HG02588 (cell line): ENCODE measurements around the gene PDIA2.
"Not testable (repeated sequence)": the region's sequence is repeated elsewhere in the genome, so short reads cannot be mapped to it uniquely, and the experiment has no call there.

Experiments used
- ATAC-seq: cut with Tn5 transposase; IDR thresholded peaks from one replicate; pipeline ENCODE4 v1.9.1; 2021; ENCODE audit warnings: mild to moderate bottlenecking, moderate library complexity; ENCODE audit not compliant: unreplicated experiment

Gene PDIA2, protein sequence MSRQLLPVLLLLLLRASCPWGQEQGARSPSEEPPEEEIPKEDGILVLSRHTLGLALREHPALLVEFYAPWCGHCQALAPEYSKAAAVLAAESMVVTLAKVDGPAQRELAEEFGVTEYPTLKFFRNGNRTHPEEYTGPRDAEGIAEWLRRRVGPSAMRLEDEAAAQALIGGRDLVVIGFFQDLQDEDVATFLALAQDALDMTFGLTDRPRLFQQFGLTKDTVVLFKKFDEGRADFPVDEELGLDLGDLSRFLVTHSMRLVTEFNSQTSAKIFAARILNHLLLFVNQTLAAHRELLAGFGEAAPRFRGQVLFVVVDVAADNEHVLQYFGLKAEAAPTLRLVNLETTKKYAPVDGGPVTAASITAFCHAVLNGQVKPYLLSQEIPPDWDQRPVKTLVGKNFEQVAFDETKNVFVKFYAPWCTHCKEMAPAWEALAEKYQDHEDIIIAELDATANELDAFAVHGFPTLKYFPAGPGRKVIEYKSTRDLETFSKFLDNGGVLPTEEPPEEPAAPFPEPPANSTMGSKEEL

GRCh38 chr16:283033-283805 lies at the start of gene PDIA2:
Gene PDIA2 (plus strand): TSS chr16:283164. CDS start chr16:283170, 6 bp downstream.
- ATAC-seq, result no peak

GRCh38 chr16:234468-235305 lies 48.3 kb upstream of the PDIA2 start, which contains the start of gene FAM234A:
Gene FAM234A (plus strand): TSS chr16:234821. CDS start chr16:254414, 19,593 bp downstream.
- ATAC-seq, result peak; percentile 86

DNA sequence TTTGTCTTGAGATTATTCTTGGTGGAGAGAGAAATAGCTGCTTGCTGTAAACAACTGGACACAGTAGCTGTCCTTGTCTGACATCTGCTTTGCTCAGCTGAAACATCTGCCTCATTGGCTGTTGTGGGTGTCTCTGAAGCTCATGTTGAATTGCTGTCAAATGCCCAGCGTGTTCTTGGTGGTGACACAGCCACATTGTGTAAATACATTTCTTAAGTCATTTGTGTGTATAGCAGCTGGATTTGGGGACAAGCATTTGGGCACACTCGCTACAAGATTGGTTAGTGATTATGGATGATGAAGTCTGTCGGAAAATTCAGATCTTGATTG lies 43.1 kb upstream of the PDIA2 start:
- no peak for ATAC-seq

DNA sequence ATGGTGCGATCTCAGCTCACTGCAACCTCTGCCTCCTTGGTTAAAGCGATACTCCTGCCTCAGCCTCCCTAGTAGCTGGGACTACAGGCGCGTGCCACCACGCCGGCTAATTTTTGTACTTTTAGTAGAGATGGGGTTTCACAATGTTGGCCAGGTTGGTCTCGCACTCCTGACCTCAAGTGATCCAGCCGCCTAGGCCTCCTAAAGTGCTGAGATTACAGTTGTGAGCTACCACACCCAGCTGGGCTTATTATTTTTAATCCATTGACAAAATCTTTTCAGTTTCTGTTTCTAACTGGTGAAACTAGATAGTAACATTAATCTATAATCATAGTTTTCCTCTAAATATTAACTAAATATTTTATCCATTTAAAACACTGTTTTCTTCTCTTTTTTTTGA lies 42.4 kb upstream of the PDIA2 start:
- ATAC-seq, result no peak

DNA sequence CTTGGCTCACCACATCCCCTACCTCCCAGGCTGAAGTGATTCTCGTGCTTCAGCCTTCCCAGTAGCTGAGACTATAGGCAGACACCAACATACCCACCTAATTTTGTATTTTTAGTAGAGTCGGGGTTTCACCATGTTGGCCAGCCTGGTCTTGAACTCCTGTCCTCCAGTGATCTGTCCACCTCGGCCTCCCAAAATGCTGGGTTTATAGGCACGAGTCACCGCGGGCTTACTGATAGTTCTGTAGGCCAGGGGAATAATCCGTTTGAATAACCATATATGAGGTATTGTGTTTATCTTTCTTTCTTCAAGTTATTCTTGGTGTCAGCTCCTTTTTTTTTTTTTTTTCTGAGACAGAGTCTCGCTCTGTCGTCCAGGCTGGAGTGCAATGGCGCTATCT lies 40.7 kb upstream of the PDIA2 start:
- ATAC-seq, result no peak

GRCh38 chr16:243348-243747 lies 39.6 kb upstream of the PDIA2 start:
- no peak for ATAC-seq

GRCh38 chr16:245105-245504 lies 37.9 kb upstream of the PDIA2 start:
- no peak for ATAC-seq

DNA sequence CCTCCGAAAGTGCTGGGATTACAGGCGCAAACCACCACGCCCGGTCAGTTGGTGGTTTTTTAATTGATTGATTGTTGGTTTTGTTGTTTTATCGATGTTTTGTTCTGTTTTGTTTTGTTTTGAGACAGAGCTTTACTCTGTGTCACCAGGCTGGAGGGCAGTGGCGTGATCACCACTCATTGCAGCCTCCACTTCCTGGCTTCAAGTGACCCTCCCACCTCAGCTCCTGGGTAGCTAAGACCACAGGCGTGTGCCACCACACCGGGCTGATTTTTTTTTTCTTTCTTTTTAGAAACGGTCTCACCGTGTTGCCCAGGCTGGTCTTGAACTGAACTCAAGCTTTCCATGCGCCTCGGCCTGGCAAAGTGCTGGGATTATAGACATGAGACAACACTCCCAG lies 35.9 kb upstream of the PDIA2 start:
- ATAC-seq, result no peak

- no peak for ATAC-seq
These were observed 33.5 kb upstream of the PDIA2 start for GRCh38 chr16:249431-249830.

DNA sequence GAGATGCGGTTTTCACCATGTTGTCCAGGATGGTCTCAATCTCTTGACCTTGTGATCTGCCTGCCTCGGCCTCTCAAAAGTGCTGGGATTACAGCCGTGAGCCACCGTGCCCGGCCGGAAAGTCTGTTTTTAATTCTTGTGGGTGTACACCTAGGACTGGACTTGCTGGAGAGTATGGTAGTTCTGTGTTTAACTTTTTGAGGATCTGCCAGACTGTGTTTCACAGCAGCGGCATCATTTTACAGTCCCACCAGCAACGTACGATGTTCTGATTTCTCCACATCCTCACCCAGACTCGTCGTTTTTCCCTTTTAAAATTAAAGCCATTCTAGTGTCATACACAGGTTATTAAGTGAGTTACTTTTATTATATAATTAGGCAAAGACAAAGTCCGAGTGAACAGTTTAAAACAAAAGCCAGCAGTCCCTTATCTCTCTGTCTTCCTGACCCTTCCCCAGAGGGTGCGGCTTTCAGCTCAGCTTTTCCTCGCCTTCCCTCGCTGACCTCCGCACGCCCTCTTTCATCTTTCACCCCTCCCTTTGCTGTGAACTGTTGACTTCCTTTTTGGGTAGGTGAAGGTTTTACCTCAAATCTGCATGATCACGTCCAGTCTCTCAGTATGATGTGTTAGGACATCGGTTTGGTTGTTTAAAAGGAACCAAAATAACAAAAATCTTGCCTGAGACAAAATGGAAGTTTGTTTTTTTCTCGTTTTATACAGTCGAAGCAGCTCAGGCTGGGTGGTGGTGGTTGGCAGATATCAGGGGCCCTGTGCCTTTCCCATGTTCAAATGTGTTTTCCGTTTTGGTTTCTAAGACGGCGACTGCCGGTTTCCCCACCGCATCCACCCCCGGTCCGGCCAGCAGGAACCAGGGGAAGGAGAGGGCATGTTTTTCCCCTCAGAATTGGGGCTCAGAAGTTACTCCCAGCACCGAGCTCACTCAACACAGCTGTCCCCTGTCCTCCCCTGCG lies 30.3 kb upstream of the PDIA2 start:
- no peak for ATAC-seq

DNA sequence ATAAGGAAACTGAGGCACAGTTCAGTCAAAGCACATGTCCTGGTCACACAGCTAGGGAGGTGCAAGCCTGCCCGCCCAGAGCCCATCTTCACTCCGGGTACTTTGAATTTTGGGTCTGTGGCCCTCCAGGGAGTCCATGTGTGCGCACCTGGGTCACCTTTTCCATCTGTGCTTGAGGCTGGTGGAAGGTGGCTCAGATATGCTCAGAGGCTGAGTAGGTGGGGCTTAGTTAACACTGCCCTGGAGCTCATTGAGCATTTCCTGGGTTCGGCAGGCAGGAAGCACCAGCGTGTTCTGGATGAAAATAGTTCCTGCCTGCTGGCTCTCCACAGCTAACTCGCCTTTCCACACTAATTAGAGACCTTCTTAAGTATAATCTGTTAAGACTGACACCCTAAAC lies 29.1 kb upstream of the PDIA2 start:
- ATAC-seq, result no peak

- ATAC-seq, result no peak
These were observed 28.5 kb upstream of the PDIA2 start for GRCh38 chr16:254461-254860.

DNA sequence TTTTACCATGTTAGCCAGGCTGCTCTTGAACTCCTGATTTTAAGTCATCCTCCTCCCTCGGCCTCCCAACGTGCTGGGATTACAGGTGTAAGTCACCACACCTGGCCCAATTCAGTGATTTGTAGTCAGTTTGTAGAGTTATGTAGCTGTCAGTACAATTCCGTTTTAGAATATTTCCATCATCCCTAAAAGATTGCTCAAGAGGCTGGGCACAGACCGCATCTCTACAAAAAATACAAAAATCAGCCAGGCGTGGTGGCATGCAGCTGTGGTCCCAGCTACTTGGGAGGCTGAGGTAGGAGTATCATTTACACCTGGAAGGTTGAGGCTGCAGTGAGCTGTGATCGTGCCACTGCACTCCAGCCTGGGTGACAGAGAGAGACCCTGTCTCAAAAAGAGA lies 27.8 kb upstream of the PDIA2 start:
- ATAC-seq, result no peak

GRCh38 chr16:258091-258490 lies 24.9 kb upstream of the PDIA2 start:
- not testable (repeated sequence) for ATAC-seq

DNA sequence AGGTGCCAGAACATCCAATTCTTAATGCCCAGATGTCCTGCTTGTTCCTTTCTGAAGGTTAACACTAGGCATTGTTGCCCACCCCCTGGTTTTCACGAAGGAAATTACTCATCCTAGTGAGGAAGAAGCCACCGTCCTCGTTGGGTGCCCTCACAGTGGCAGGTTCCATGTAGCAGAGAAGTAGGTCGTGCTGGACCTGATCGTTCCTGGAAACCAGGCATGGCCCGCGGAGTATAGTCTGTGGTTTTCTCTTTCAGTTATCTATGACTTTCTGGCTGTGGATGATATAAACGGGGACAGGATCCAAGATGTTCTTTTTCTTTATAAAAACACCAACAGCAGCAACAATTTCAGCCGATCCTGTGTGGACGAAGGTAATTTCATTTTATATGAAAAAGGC lies 23.7 kb upstream of the PDIA2 start:
- no peak for ATAC-seq

DNA sequence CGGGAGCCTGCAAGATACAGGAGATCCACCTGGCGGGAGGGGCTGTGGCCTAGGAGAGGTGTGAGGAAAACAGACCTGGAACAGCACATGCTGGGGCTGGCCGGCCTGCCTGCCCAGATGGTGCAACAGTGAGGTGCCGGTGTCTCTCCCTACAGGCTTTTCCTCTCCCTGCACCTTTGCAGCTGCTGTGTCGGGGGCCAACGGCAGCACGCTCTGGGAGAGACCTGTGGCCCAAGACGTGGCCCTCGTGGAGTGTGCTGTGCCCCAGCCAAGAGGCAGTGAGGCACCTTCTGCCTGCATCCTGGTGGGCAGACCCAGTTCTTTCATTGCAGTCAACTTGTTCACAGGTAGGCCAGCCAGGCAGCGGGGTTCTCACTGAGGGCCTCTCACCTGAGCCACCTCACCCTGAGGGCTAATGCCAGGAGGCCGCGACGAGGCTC lies 23.1 kb upstream of the PDIA2 start:
- no peak for ATAC-seq

DNA sequence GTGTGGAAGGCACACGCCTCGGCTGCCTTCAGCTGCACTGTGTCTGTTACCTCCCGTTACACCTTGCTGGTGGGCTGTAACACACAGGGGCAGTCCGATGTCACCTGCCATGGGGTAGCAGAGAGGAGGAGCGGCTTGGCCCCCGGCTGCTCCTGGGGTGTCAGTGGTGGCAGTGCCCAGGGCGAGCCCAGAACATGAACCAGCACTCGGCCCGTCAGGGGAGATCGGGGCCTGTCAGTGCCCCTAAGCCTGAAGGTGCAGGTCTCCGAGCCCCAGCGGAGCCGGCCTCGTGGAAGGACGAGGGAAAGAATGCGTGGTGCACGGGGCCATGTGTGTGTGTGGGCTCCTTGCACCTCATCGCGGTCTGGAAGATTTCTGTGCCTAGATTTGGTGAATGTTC lies 22.6 kb upstream of the PDIA2 start:
- no peak for ATAC-seq

GRCh38 chr16:261031-261691 lies 21.8 kb upstream of the PDIA2 start:
- no peak for ATAC-seq

DNA sequence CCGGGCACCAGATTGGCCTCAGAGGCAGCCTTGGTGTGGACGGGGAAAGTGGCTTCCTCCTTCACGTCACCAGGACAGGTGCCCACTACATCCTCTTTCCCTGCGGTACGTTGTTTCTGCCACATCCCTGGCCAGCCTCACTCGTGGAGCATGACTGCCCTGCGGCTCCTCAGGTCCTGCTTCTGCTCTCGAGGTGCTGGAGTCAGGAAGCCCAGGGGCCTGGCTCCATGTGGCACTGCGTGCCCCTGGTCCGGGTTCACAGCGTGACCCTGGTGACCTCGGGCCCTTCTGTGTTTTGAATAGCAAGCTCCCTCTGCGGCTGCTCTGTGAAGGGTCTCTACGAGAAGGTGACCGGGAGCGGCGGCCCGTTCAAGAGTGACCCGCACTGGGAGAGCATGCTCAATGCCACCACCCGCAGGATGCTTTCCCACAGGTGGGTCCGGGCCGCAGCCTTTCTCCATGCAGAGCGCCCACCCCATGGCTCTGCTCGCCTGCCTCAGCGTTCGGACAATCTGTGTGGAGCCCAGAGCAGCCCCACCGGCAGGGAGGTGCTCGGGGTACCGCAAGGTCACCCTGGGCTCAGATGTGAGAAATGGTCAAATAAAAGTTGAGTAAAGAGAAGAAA lies 20.7 kb upstream of the PDIA2 start:
- ATAC-seq, result no peak
